SW480 (cell line): Measurements from ENCODE around the gene COL9A3.

ENCODE experiments used
- DNase-seq: peaks from one replicate; pipeline ENCODE4 v3.0.0-alpha.2; 2016; ENCODE audit warnings: low spot score

COL9A3 gene

GRCh38 chr20:62778601-62779416 lies 38.0 kb upstream of the COL9A3 start:
- DNase-seq, result no peak

GRCh38 chr20:62779417-62779685 lies 37.5 kb upstream of the COL9A3 start:
- no peak for DNase-seq

- no peak for DNase-seq
Measured at GRCh38 chr20:62780204-62780603, 36.6 kb upstream of the COL9A3 start.

- DNase-seq, result no peak
Measured at GRCh38 chr20:62780696-62781095, 36.2 kb upstream of the COL9A3 start.

GRCh38 chr20:62782149-62782892 lies 34.5 kb upstream of the COL9A3 start:
- no peak for DNase-seq

GRCh38 chr20:62782893-62783278 lies 34.0 kb upstream of the COL9A3 start:
- DNase-seq, result no peak

GRCh38 chr20:62784497-62784896 lies 32.4 kb upstream of the COL9A3 start:
- no peak for DNase-seq

- no peak for DNase-seq
Measured at GRCh38 chr20:62785393-62785792, 31.5 kb upstream of the COL9A3 start.

- DNase-seq, result no peak
Measured at GRCh38 chr20:62786157-62786556, 30.7 kb upstream of the COL9A3 start.

- no peak for DNase-seq
Measured at GRCh38 chr20:62787321-62787720, 29.5 kb upstream of the COL9A3 start.

- no peak for DNase-seq
Measured at GRCh38 chr20:62787866-62788265, 29.0 kb upstream of the COL9A3 start.

GRCh38 chr20:62788607-62789006 lies 28.2 kb upstream of the COL9A3 start:
- no peak for DNase-seq

GRCh38 chr20:62790075-62790474 lies 26.8 kb upstream of the COL9A3 start:
- no peak for DNase-seq

GRCh38 chr20:62791301-62792181 lies 25.3 kb upstream of the COL9A3 start:
- peak; percentile 94 for DNase-seq

- DNase-seq, result peak; percentile 77
Measured at GRCh38 chr20:62792182-62792939, 24.5 kb upstream of the COL9A3 start.

- peak; percentile 48 for DNase-seq
Measured at GRCh38 chr20:62792940-62793756, 23.7 kb upstream of the COL9A3 start.

GRCh38 chr20:62793757-62794006 lies 23.2 kb upstream of the COL9A3 start:
- no peak for DNase-seq

GRCh38 chr20:62794007-62794724 lies 22.7 kb upstream of the COL9A3 start:
- peak; percentile 98 for DNase-seq

- DNase-seq, result peak; percentile 89
Measured at GRCh38 chr20:62795023-62795761, 21.7 kb upstream of the COL9A3 start.
